IPS-18a (cell line): ENCODE data around the gene WDR49.

Source experiments
- H3K27ac ChIP-seq: one replicate; pipeline ENCODE4 v1.5.1; 2013; ENCODE audit warnings: low read length
- H3K27me3 ChIP-seq: one replicate; pipeline ENCODE4 v1.6.1; 2013; ENCODE audit warnings: mild to moderate bottlenecking, low read length; ENCODE audit not compliant: control insufficient read depth, insufficient read depth
- H3K36me3 ChIP-seq: one replicate; pipeline ENCODE4 v1.6.1; 2013; ENCODE audit warnings: low read depth, low read length; ENCODE audit not compliant: control insufficient read depth
- H3K4me1 ChIP-seq: one replicate; pipeline ENCODE4 v1.6.1; 2013; ENCODE audit warnings: low read depth, low read length; ENCODE audit not compliant: control insufficient read depth
- H3K4me3 ChIP-seq: one replicate; pipeline ENCODE4 v1.5.1; 2013; ENCODE audit warnings: low read length
- H3K9ac ChIP-seq: one replicate; pipeline ENCODE4 v1.6.1; 2013; ENCODE audit warnings: mild to moderate bottlenecking, low read length, moderate library complexity
- H3K9me3 ChIP-seq: one replicate; pipeline ENCODE4 v1.6.1; 2013; ENCODE audit warnings: low read depth, low read length; ENCODE audit not compliant: control insufficient read depth

WDR49 gene

DNA sequence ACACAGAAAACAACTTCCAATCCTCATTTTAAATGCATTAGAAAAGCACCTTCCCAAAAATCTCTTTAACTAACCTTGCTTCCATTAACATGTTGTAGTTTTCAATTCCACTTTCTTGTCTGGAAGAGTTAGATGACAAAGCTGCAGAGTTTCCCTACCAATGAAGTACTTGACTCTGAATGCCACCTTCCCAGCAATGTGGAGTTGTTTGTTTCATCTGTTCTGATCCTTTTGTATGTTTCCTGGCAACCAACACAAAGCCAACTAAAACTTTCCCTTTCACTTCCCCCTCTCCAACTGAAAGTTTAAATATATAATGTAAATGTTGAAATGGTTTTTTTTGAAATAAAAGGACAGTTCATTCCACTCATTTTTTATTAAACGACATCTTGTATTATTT lies at the start of gene WDR49:
WDR49 (minus strand) TSS at position 183 of the 400 bp plus-strand sequence. CDS start 517 bp downstream, outside the sequence.
- no peaks in the 10 kb centered on the region for H3K9me3 ChIP-seq
- H3K4me1 ChIP-seq: peaks cover 23% of the 10 kb centered on the region
- H3K27ac ChIP-seq: peak within 1 kb of the TSS; percentile 96
- H3K27me3 ChIP-seq: no peaks in the 10 kb centered on the region
- no peaks in the 10 kb centered on the region for H3K36me3 ChIP-seq
- peak within 1 kb of the TSS; percentile 79 for H3K9ac ChIP-seq
- H3K4me3 ChIP-seq: peak within 1 kb of the TSS; percentile 33

DNA sequence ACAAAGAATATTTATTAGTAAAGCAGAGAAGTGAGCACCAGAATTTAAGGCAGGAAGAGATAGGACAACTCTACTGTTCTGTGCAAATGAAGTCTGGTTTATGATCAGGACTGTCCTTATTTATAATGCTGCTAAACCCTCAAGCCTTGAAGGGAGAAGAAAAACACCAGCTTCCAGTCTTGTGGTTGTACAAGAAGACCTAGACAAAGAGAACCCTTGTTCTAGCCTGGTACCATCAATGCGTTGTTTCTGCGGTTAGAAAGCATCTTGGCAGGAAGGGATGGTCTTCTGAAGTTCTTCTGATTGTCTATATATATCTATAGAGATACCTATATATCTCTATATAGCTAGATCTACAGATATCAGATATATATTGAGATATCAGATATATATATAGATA lies 47.2 kb upstream of the WDR49 start:
- Histone ChIP-seq H3K4me1 (no peaks in the 10 kb centered on the region), H3K9ac (no peak overlapping the region), H3K9me3 (no peaks in the 10 kb centered on the region), H3K4me3 (no peak overlapping the region), H3K27ac (no peak overlapping the region), H3K27me3 (no peaks in the 10 kb centered on the region), H3K36me3 (peaks cover 22% of the 10 kb centered on the region)

GRCh38 chr3:167700046-167700445 lies 46.3 kb upstream of the WDR49 start:
- H3K9me3 ChIP-seq: no peaks in the 10 kb centered on the region
- no peaks in the 10 kb centered on the region for H3K4me1 ChIP-seq
- H3K36me3 ChIP-seq: peaks cover 31% of the 10 kb centered on the region
- no peaks in the 10 kb centered on the region for H3K27me3 ChIP-seq
- no peak overlapping the region for H3K27ac ChIP-seq
- no peak overlapping the region for H3K4me3 ChIP-seq
- no peak overlapping the region for H3K9ac ChIP-seq

- no peak overlapping the region for H3K4me3 ChIP-seq
- no peaks in the 10 kb centered on the region for H3K9me3 ChIP-seq
- H3K4me1 ChIP-seq: peaks cover 10% of the 10 kb centered on the region
- no peak overlapping the region for H3K9ac ChIP-seq
- H3K27me3 ChIP-seq: no peaks in the 10 kb centered on the region
- H3K36me3 ChIP-seq: peaks cover 34% of the 10 kb centered on the region
- no peak overlapping the region for H3K27ac ChIP-seq
Observed at GRCh38 chr3:167694121-167694520, 40.4 kb upstream of the WDR49 start.

- no peaks in the 10 kb centered on the region for H3K9me3 ChIP-seq
Observed at GRCh38 chr3:167691366-167691765, 37.6 kb upstream of the WDR49 start.

GRCh38 chr3:167684388-167684993 lies 30.7 kb upstream of the WDR49 start:
- no peak overlapping the region for H3K4me3 ChIP-seq
- peaks cover 38% of the 10 kb centered on the region for H3K36me3 ChIP-seq
- H3K27ac ChIP-seq: no peak overlapping the region
- H3K4me1 ChIP-seq: no peaks in the 10 kb centered on the region
- H3K27me3 ChIP-seq: no peaks in the 10 kb centered on the region
- no peaks in the 10 kb centered on the region for H3K9me3 ChIP-seq
- no peak overlapping the region for H3K9ac ChIP-seq

More at GRCh38 chr3:167691366-167691765, 37.6 kb upstream of the WDR49 start:
- Histone ChIP-seq H3K27me3 (no peaks in the 10 kb centered on the region), H3K4me1 (peaks cover 10% of the 10 kb centered on the region), H3K4me3 (no peak overlapping the region), H3K27ac (no peak overlapping the region), H3K9ac (no peak overlapping the region), H3K36me3 (peaks cover 50% of the 10 kb centered on the region)

GRCh38 chr3:167679526-167679925 lies 25.8 kb upstream of the WDR49 start:
- Histone ChIP-seq H3K9me3 (peaks cover 3% of the 10 kb centered on the region), H3K36me3 (peaks cover 29% of the 10 kb centered on the region), H3K4me3 (no peak overlapping the region), H3K27ac (no peak overlapping the region), H3K27me3 (no peaks in the 10 kb centered on the region), H3K9ac (no peak overlapping the region), H3K4me1 (no peaks in the 10 kb centered on the region)

DNA sequence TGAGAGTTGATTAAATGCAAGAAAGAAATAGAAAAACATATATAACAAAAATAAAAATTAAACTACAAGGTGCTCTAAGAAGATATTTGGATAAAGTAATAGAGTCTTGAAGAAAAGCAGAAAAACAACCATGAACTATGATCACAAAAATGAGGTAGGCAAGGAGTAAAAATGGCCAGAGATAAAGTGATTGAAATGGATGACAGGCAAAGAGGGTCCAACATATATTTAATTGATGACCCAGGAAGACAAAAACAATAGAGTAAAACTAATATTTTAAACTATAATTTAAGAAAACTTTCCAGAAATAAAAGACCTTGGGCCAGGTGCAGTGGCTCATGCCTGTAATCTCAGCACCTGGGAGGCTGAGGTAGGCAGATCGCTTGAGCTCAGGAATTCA lies 22.1 kb upstream of the WDR49 start:
- Histone ChIP-seq H3K9me3 (peaks cover 3% of the 10 kb centered on the region), H3K4me1 (no peaks in the 10 kb centered on the region), H3K9ac (no peak overlapping the region), H3K27me3 (no peaks in the 10 kb centered on the region), H3K4me3 (no peak overlapping the region), H3K36me3 (peaks cover 23% of the 10 kb centered on the region), H3K27ac (no peak overlapping the region)

DNA sequence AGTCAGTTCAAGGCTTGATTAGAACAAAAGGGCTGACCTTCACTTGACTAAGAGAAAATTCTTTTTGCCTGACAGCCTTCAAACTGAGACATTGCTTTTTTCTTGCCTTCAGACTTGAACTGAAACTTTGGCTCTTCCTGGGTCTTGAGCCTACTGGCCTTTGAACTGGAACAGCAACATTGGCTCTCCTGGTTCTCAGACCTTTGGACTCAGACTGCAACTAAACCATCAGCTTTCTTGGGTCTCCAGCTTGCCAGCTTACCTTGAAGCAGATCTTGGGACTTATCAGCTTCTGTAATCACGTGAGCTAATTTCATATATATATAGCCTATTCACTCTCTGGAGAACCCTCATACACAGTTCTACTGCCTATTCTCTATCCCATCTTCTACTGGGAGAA lies 19.5 kb upstream of the WDR49 start:
- H3K27ac ChIP-seq: no peak overlapping the region
- no peaks in the 10 kb centered on the region for H3K27me3 ChIP-seq
- peaks cover 23% of the 10 kb centered on the region for H3K36me3 ChIP-seq
- H3K9me3 ChIP-seq: peaks cover 3% of the 10 kb centered on the region
- H3K9ac ChIP-seq: no peak overlapping the region
- no peak overlapping the region for H3K4me3 ChIP-seq
- no peaks in the 10 kb centered on the region for H3K4me1 ChIP-seq

- H3K9ac ChIP-seq: no peak overlapping the region
- peaks cover 3% of the 10 kb centered on the region for H3K9me3 ChIP-seq
- peaks cover 23% of the 10 kb centered on the region for H3K36me3 ChIP-seq
- no peaks in the 10 kb centered on the region for H3K4me1 ChIP-seq
- H3K27me3 ChIP-seq: no peaks in the 10 kb centered on the region
- no peak overlapping the region for H3K4me3 ChIP-seq
- no peak overlapping the region for H3K27ac ChIP-seq
Observed at GRCh38 chr3:167671878-167672427, 18.2 kb upstream of the WDR49 start.

GRCh38 chr3:167669699-167670098 lies 16.0 kb upstream of the WDR49 start:
- no peak overlapping the region for H3K27ac ChIP-seq
- no peaks in the 10 kb centered on the region for H3K27me3 ChIP-seq
- H3K4me1 ChIP-seq: no peaks in the 10 kb centered on the region
- H3K4me3 ChIP-seq: no peak overlapping the region
- no peaks in the 10 kb centered on the region for H3K9me3 ChIP-seq
- H3K36me3 ChIP-seq: peaks cover 11% of the 10 kb centered on the region
- H3K9ac ChIP-seq: no peak overlapping the region

GRCh38 chr3:167668651-167669050 lies 14.9 kb upstream of the WDR49 start:
- H3K9me3 ChIP-seq: no peaks in the 10 kb centered on the region
- H3K27me3 ChIP-seq: no peaks in the 10 kb centered on the region
- H3K27ac ChIP-seq: no peak overlapping the region
- no peaks in the 10 kb centered on the region for H3K4me1 ChIP-seq
- no peak overlapping the region for H3K9ac ChIP-seq
- no peak overlapping the region for H3K4me3 ChIP-seq
- H3K36me3 ChIP-seq: peaks cover 5% of the 10 kb centered on the region
